Activated naive CD8-positive, alpha-beta T cell treated with anti-CD3 and anti-CD28 coated beads, Interleukin-2, amount 50 U/mL, for 24 hours (primary cell): ENCODE data around the gene B3GAT1.
A peak's percentile ranks its signal among the peaks of the same experiment; 100 is the strongest.
"Not testable (repeated sequence)": the region's sequence is repeated elsewhere in the genome, so short reads cannot be mapped to it uniquely, and the experiment has no call there.

ENCODE experiments used
- ATAC-seq: fragments of 150-1000 bp; cut with Tn5 transposase; one replicate; pipeline ENCODE4 v1.10.0; 2021
- DNase-seq: peaks from one replicate; pipeline ENCODE4 v3.0.0; 2021
- H3K27ac Mint-ChIP-seq: one replicate; pipeline ENCODE4 v1.8.0; 2021; ENCODE audit warnings: mild to moderate bottlenecking, mixed read lengths
- H3K27me3 Mint-ChIP-seq: one replicate; pipeline ENCODE4 v1.8.0; 2021; ENCODE audit warnings: mixed read lengths
- H3K36me3 Mint-ChIP-seq: one replicate; pipeline ENCODE4 v1.8.0; 2021; ENCODE audit warnings: low read depth, mixed read lengths
- H3K4me1 Mint-ChIP-seq: one replicate; pipeline ENCODE4 v1.8.0; 2021; ENCODE audit warnings: mixed read lengths
- H3K4me3 Mint-ChIP-seq: one replicate; pipeline ENCODE4 v1.8.0; 2021; ENCODE audit warnings: mild to moderate bottlenecking, moderate library complexity, mixed read lengths
- H3K9me3 Mint-ChIP-seq: one replicate; pipeline ENCODE4 v1.8.0; 2021; ENCODE audit warnings: mixed read lengths

Gene B3GAT1

GRCh38 chr11:134449051-134449450 lies 37.0 kb upstream of the B3GAT1 start:
- ATAC-seq, result no peak

GRCh38 chr11:134447696-134448095 lies 35.7 kb upstream of the B3GAT1 start:
- ATAC-seq (no peak), DNase-seq (no peak)
- Mint-ChIP-seq H3K27ac (no peak overlapping the region), H3K36me3 (no peaks in the 10 kb centered on the region), H3K4me1 (no peaks in the 10 kb centered on the region), H3K27me3 (peaks cover 9% of the 10 kb centered on the region), H3K9me3 (peaks cover 15% of the 10 kb centered on the region), H3K4me3 (no peak overlapping the region)

More at GRCh38 chr11:134449051-134449450, 37.0 kb upstream of the B3GAT1 start:
- DNase-seq, result no peak
- H3K27ac Mint-ChIP-seq, result no peak overlapping the region
- H3K4me3 Mint-ChIP-seq, result no peak overlapping the region
- H3K4me1 Mint-ChIP-seq, result no peaks in the 10 kb centered on the region
- H3K9me3 Mint-ChIP-seq, result peaks cover 7% of the 10 kb centered on the region
- H3K36me3 Mint-ChIP-seq, result no peaks in the 10 kb centered on the region
- H3K27me3 Mint-ChIP-seq, result peaks cover 4% of the 10 kb centered on the region

- no peak for DNase-seq
- H3K4me1 Mint-ChIP-seq, result no peaks in the 10 kb centered on the region
- no peak for ATAC-seq
- no peak overlapping the region for H3K27ac Mint-ChIP-seq
- H3K9me3 Mint-ChIP-seq, result peaks cover 16% of the 10 kb centered on the region
- no peaks in the 10 kb centered on the region for H3K36me3 Mint-ChIP-seq
- peaks cover 11% of the 10 kb centered on the region for H3K27me3 Mint-ChIP-seq
- H3K4me3 Mint-ChIP-seq, result no peak overlapping the region
Measured at GRCh38 chr11:134445601-134446325, 33.7 kb upstream of the B3GAT1 start.

- H3K4me1 Mint-ChIP-seq, H3K36me3 Mint-ChIP-seq, ATAC-seq, H3K4me3 Mint-ChIP-seq, DNase-seq: not testable (repeated sequence)
- Mint-ChIP-seq H3K27me3 (peaks cover 14% of the 10 kb centered on the region), H3K27ac (peak overlapping the region; percentile 8), H3K9me3 (peaks cover 19% of the 10 kb centered on the region)
Measured at GRCh38 chr11:134444160-134445108, 32.4 kb upstream of the B3GAT1 start.

GRCh38 chr11:134443246-134443645 lies 31.2 kb upstream of the B3GAT1 start:
- H3K27ac Mint-ChIP-seq, result no peak overlapping the region
- no peak overlapping the region for H3K4me3 Mint-ChIP-seq
- no peak for DNase-seq
- peaks cover 19% of the 10 kb centered on the region for H3K9me3 Mint-ChIP-seq
- no peaks in the 10 kb centered on the region for H3K4me1 Mint-ChIP-seq
- no peak for ATAC-seq
- H3K27me3 Mint-ChIP-seq, result peaks cover 14% of the 10 kb centered on the region
- no peaks in the 10 kb centered on the region for H3K36me3 Mint-ChIP-seq

- no peak overlapping the region for H3K4me3 Mint-ChIP-seq
- no peak overlapping the region for H3K27ac Mint-ChIP-seq
- peaks cover 11% of the 10 kb centered on the region for H3K27me3 Mint-ChIP-seq
- no peaks in the 10 kb centered on the region for H3K4me1 Mint-ChIP-seq
- ATAC-seq (no peak), DNase-seq (no peak)
- H3K36me3 Mint-ChIP-seq, result no peaks in the 10 kb centered on the region
- peaks cover 19% of the 10 kb centered on the region for H3K9me3 Mint-ChIP-seq
Measured at GRCh38 chr11:134442246-134442645, 30.2 kb upstream of the B3GAT1 start.

GRCh38 chr11:134441706-134442105 lies 29.7 kb upstream of the B3GAT1 start:
- no peak for DNase-seq
- H3K4me1 Mint-ChIP-seq, result no peaks in the 10 kb centered on the region

GRCh38 chr11:134441281-134441680 lies 29.2 kb upstream of the B3GAT1 start:
- no peak for ATAC-seq
- Mint-ChIP-seq H3K27ac (no peak overlapping the region), H3K4me3 (no peak overlapping the region), H3K36me3 (no peaks in the 10 kb centered on the region), H3K27me3 (peaks cover 11% of the 10 kb centered on the region), H3K9me3 (peaks cover 19% of the 10 kb centered on the region), H3K4me1 (no peaks in the 10 kb centered on the region)
- no peak for DNase-seq

More at GRCh38 chr11:134441706-134442105, 29.7 kb upstream of the B3GAT1 start:
- H3K9me3 Mint-ChIP-seq, result peaks cover 19% of the 10 kb centered on the region
- no peak overlapping the region for H3K4me3 Mint-ChIP-seq
- peaks cover 11% of the 10 kb centered on the region for H3K27me3 Mint-ChIP-seq
- H3K36me3 Mint-ChIP-seq, result no peaks in the 10 kb centered on the region
- no peak overlapping the region for H3K27ac Mint-ChIP-seq
- no peak for ATAC-seq

- H3K36me3 Mint-ChIP-seq, result no peaks in the 10 kb centered on the region
- no peaks in the 10 kb centered on the region for H3K4me1 Mint-ChIP-seq
- no peak overlapping the region for H3K27ac Mint-ChIP-seq
Measured at GRCh38 chr11:134440851-134441250, 28.8 kb upstream of the B3GAT1 start.

GRCh38 chr11:134438542-134439537 lies 26.8 kb upstream of the B3GAT1 start:
- no peak for DNase-seq

More at GRCh38 chr11:134440851-134441250, 28.8 kb upstream of the B3GAT1 start:
- peaks cover 11% of the 10 kb centered on the region for H3K27me3 Mint-ChIP-seq
- H3K9me3 Mint-ChIP-seq, result peaks cover 19% of the 10 kb centered on the region
- ATAC-seq, result no peak
- no peak overlapping the region for H3K4me3 Mint-ChIP-seq
- DNase-seq, result no peak

GRCh38 chr11:134437821-134438220 lies 25.8 kb upstream of the B3GAT1 start:
- Mint-ChIP-seq H3K27ac (no peak overlapping the region), H3K4me3 (no peak overlapping the region), H3K4me1 (no peaks in the 10 kb centered on the region), H3K27me3 (peaks cover 8% of the 10 kb centered on the region), H3K9me3 (peaks cover 6% of the 10 kb centered on the region), H3K36me3 (no peaks in the 10 kb centered on the region)
- ATAC-seq, result no peak
- DNase-seq, result no peak

More at GRCh38 chr11:134438542-134439537, 26.8 kb upstream of the B3GAT1 start:
- no peak overlapping the region for H3K4me3 Mint-ChIP-seq
- H3K27ac Mint-ChIP-seq, result no peak overlapping the region
- no peaks in the 10 kb centered on the region for H3K36me3 Mint-ChIP-seq
- peak; percentile 24 for ATAC-seq
- peaks cover 10% of the 10 kb centered on the region for H3K9me3 Mint-ChIP-seq
- H3K4me1 Mint-ChIP-seq, result no peaks in the 10 kb centered on the region
- H3K27me3 Mint-ChIP-seq, result peaks cover 11% of the 10 kb centered on the region

- Mint-ChIP-seq H3K27ac (no peak overlapping the region), H3K4me3 (no peak overlapping the region), H3K4me1 (no peaks in the 10 kb centered on the region), H3K36me3 (no peaks in the 10 kb centered on the region), H3K27me3 (peaks cover 4% of the 10 kb centered on the region), H3K9me3 (peaks cover 3% of the 10 kb centered on the region)
- ATAC-seq (no peak), DNase-seq (no peak)
Measured at GRCh38 chr11:134436781-134437180, 24.7 kb upstream of the B3GAT1 start.

GRCh38 chr11:134433806-134434205 lies 21.8 kb upstream of the B3GAT1 start:
- no peak for ATAC-seq
- no peaks in the 10 kb centered on the region for H3K4me1 Mint-ChIP-seq
- no peaks in the 10 kb centered on the region for H3K9me3 Mint-ChIP-seq
- H3K27ac Mint-ChIP-seq, result no peak overlapping the region
- H3K36me3 Mint-ChIP-seq, result no peaks in the 10 kb centered on the region
- no peak overlapping the region for H3K4me3 Mint-ChIP-seq
- peaks cover 4% of the 10 kb centered on the region for H3K27me3 Mint-ChIP-seq
- no peak for DNase-seq

GRCh38 chr11:134433251-134433650 lies 21.2 kb upstream of the B3GAT1 start:
- Mint-ChIP-seq H3K4me1 (no peaks in the 10 kb centered on the region), H3K9me3 (no peaks in the 10 kb centered on the region), H3K36me3 (no peaks in the 10 kb centered on the region), H3K4me3 (no peak overlapping the region), H3K27ac (no peak overlapping the region), H3K27me3 (peaks cover 4% of the 10 kb centered on the region)
- ATAC-seq (no peak), DNase-seq (no peak)
